T-helper 2 cell treated with Interferon-gamma antibody and Interleukin-4, amounts not matched to agents 5 μg/mL and 100 μg/mL, for 36 hours (primary cell): Measurements from ENCODE around the gene CDSN.

Source experiments
- DNase-seq: peaks from one replicate; pipeline ENCODE4 v3.0.0; 2021; ENCODE audit warnings: low spot score
- H3K27ac Mint-ChIP-seq: one replicate; pipeline ENCODE4 v1.8.0; 2021; ENCODE audit warnings: mild to moderate bottlenecking, mixed read lengths
- H3K27me3 Mint-ChIP-seq: one replicate; pipeline ENCODE4 v1.8.0; 2021; ENCODE audit warnings: low read depth, mixed read lengths
- H3K36me3 Mint-ChIP-seq: one replicate; pipeline ENCODE4 v1.8.0; 2021; ENCODE audit warnings: low read depth, mixed read lengths
- H3K4me1 Mint-ChIP-seq: one replicate; pipeline ENCODE4 v1.8.0; 2021; ENCODE audit warnings: low read depth, mixed read lengths
- H3K4me3 Mint-ChIP-seq: one replicate; pipeline ENCODE4 v1.8.0; 2022; ENCODE audit warnings: mild to moderate bottlenecking, moderate library complexity, mixed read lengths
- H3K9me3 Mint-ChIP-seq: one replicate; pipeline ENCODE4 v1.8.0; 2021; ENCODE audit warnings: mixed read lengths

The CDSN gene

GRCh38 chr6:31115941-31116560 lies 4.2 kb downstream of the CDSN start:
- H3K36me3 Mint-ChIP-seq: no peaks in the 10 kb centered on the region
- H3K4me1 Mint-ChIP-seq: no peaks in the 10 kb centered on the region

GRCh38 chr6:31114970-31115849 lies 5.0 kb downstream of the CDSN start:
- H3K27ac Mint-ChIP-seq: no peak overlapping the region
- H3K36me3 Mint-ChIP-seq: no peaks in the 10 kb centered on the region
- no peak for DNase-seq

More at GRCh38 chr6:31115941-31116560, 4.2 kb downstream of the CDSN start:
- Mint-ChIP-seq H3K27ac (no peak overlapping the region), H3K9me3 (no peaks in the 10 kb centered on the region), H3K4me3 (no peak overlapping the region), H3K27me3 (peaks cover 12% of the 10 kb centered on the region)
- no peak for DNase-seq

GRCh38 chr6:31114541-31114878 lies 5.7 kb downstream of the CDSN start, which contains the start of gene PSORS1C1:
TSS of gene PSORS1C1 (plus strand) at chr6:31114800. CDS start at chr6:31129633, 14,833 bp downstream.
- no peak within 1 kb of the TSS for H3K27ac Mint-ChIP-seq
- DNase-seq: no peak
- H3K4me3 Mint-ChIP-seq: no peak within 1 kb of the TSS

More at GRCh38 chr6:31114970-31115849, 5.0 kb downstream of the CDSN start:
- Mint-ChIP-seq H3K27me3 (peaks cover 13% of the 10 kb centered on the region), H3K4me3 (no peak overlapping the region), H3K4me1 (no peaks in the 10 kb centered on the region), H3K9me3 (no peaks in the 10 kb centered on the region)

GRCh38 chr6:31113861-31114540 lies 6.2 kb downstream of the CDSN start:
- H3K4me3 Mint-ChIP-seq: no peak overlapping the region
- no peaks in the 10 kb centered on the region for H3K4me1 Mint-ChIP-seq
- no peaks in the 10 kb centered on the region for H3K36me3 Mint-ChIP-seq
- no peak for DNase-seq
- H3K27me3 Mint-ChIP-seq: peaks cover 13% of the 10 kb centered on the region
- H3K27ac Mint-ChIP-seq: no peak overlapping the region
- H3K9me3 Mint-ChIP-seq: no peaks in the 10 kb centered on the region

More at GRCh38 chr6:31114541-31114878, 5.7 kb downstream of the CDSN start, which contains the start of gene PSORS1C1:
- H3K27me3 Mint-ChIP-seq: peaks cover 13% of the 10 kb centered on the region
- no peaks in the 10 kb centered on the region for H3K36me3 Mint-ChIP-seq
- H3K9me3 Mint-ChIP-seq: no peaks in the 10 kb centered on the region
- H3K4me1 Mint-ChIP-seq: no peaks in the 10 kb centered on the region

GRCh38 chr6:31112478-31112877 lies 7.8 kb downstream of the CDSN start, which contains the start of gene C6orf15:
TSS of gene C6orf15 (minus strand) at chr6:31112575. CDS start at chr6:31112555, 20 bp downstream.
- Mint-ChIP-seq H3K4me1 (no peaks in the 10 kb centered on the region), H3K27me3 (peaks cover 11% of the 10 kb centered on the region)

GRCh38 chr6:31111712-31112111 lies 8.5 kb downstream of the CDSN start:
- H3K4me1 Mint-ChIP-seq: no peaks in the 10 kb centered on the region
- no peaks in the 10 kb centered on the region for H3K9me3 Mint-ChIP-seq
- no peak overlapping the region for H3K4me3 Mint-ChIP-seq
- H3K36me3 Mint-ChIP-seq: no peaks in the 10 kb centered on the region
- peaks cover 11% of the 10 kb centered on the region for H3K27me3 Mint-ChIP-seq
- DNase-seq: no peak
- no peak overlapping the region for H3K27ac Mint-ChIP-seq

More at GRCh38 chr6:31112478-31112877, 7.8 kb downstream of the CDSN start, which contains the start of gene C6orf15:
- Mint-ChIP-seq H3K9me3 (no peaks in the 10 kb centered on the region), H3K36me3 (no peaks in the 10 kb centered on the region), H3K27ac (no peak within 1 kb of the TSS), H3K4me3 (no peak within 1 kb of the TSS)
- no peak for DNase-seq

- Mint-ChIP-seq H3K4me3 (no peak overlapping the region), H3K36me3 (no peaks in the 10 kb centered on the region), H3K9me3 (no peaks in the 10 kb centered on the region), H3K4me1 (no peaks in the 10 kb centered on the region), H3K27me3 (peaks cover 14% of the 10 kb centered on the region), H3K27ac (no peak overlapping the region)
- no peak for DNase-seq
Observed at GRCh38 chr6:31110825-31111582, 9.2 kb downstream of the CDSN start.

GRCh38 chr6:31107052-31107451 lies 13.2 kb downstream of the CDSN start:
- H3K4me1 Mint-ChIP-seq: no peaks in the 10 kb centered on the region
- H3K9me3 Mint-ChIP-seq: no peaks in the 10 kb centered on the region
- H3K27ac Mint-ChIP-seq: no peak overlapping the region
- no peaks in the 10 kb centered on the region for H3K36me3 Mint-ChIP-seq
- no peak overlapping the region for H3K4me3 Mint-ChIP-seq
- H3K27me3 Mint-ChIP-seq: peaks cover 5% of the 10 kb centered on the region
- DNase-seq: no peak

- Mint-ChIP-seq H3K4me3 (no peak overlapping the region), H3K9me3 (no peaks in the 10 kb centered on the region), H3K27ac (no peak overlapping the region), H3K36me3 (no peaks in the 10 kb centered on the region), H3K4me1 (no peaks in the 10 kb centered on the region), H3K27me3 (peaks cover 14% of the 10 kb centered on the region)
- no peak for DNase-seq
Observed at GRCh38 chr6:31103136-31103535, 17.1 kb downstream of the CDSN start.

GRCh38 chr6:31098449-31098938 lies 21.8 kb downstream of the CDSN start:
- Mint-ChIP-seq H3K4me3 (no peak overlapping the region), H3K36me3 (no peaks in the 10 kb centered on the region), H3K4me1 (peaks cover 15% of the 10 kb centered on the region), H3K27me3 (peaks cover 11% of the 10 kb centered on the region), H3K27ac (no peak overlapping the region), H3K9me3 (no peaks in the 10 kb centered on the region)
- DNase-seq: no peak

GRCh38 chr6:31096656-31097055 lies 23.6 kb downstream of the CDSN start:
- H3K4me3 Mint-ChIP-seq: no peak overlapping the region
- H3K36me3 Mint-ChIP-seq: no peaks in the 10 kb centered on the region
- H3K27me3 Mint-ChIP-seq: peaks cover 11% of the 10 kb centered on the region
- no peaks in the 10 kb centered on the region for H3K9me3 Mint-ChIP-seq
- DNase-seq: no peak
- peaks cover 15% of the 10 kb centered on the region for H3K4me1 Mint-ChIP-seq
- H3K27ac Mint-ChIP-seq: no peak overlapping the region

GRCh38 chr6:31096215-31096614 lies 24.0 kb downstream of the CDSN start:
- H3K27ac Mint-ChIP-seq: no peak overlapping the region
- peaks cover 11% of the 10 kb centered on the region for H3K27me3 Mint-ChIP-seq
- no peaks in the 10 kb centered on the region for H3K9me3 Mint-ChIP-seq
- H3K4me1 Mint-ChIP-seq: peaks cover 15% of the 10 kb centered on the region
- DNase-seq: no peak
- no peak overlapping the region for H3K4me3 Mint-ChIP-seq
- no peaks in the 10 kb centered on the region for H3K36me3 Mint-ChIP-seq

GRCh38 chr6:31094389-31094881 lies 25.8 kb downstream of the CDSN start:
- Mint-ChIP-seq H3K36me3 (no peaks in the 10 kb centered on the region), H3K27ac (peak overlapping the region; percentile 52), H3K4me3 (no peak overlapping the region), H3K9me3 (no peaks in the 10 kb centered on the region), H3K27me3 (peaks cover 9% of the 10 kb centered on the region), H3K4me1 (peaks cover 15% of the 10 kb centered on the region)
- DNase-seq: no peak
